Osteocyte (in vitro differentiated cells): Measurements from ENCODE around the gene CHAC1. TPM values are rescaled to one million over a fixed set of nuclear protein-coding genes. Genes with fewer than 3 reads are reported as not detected.

Source experiments
- DNase-seq: peaks from one replicate; pipeline ENCODE4 v3.0.0; 2021; ENCODE audit warnings: mixed read lengths; ENCODE audit not compliant: unreplicated experiment; ENCODE audit errors: extremely low spot score
- H3K27ac Mint-ChIP-seq: one replicate; pipeline ENCODE4 v1.8.0; 2021; ENCODE audit warnings: mild to moderate bottlenecking, mixed read lengths; ENCODE audit not compliant: unreplicated experiment
- H3K27me3 Mint-ChIP-seq: one replicate; pipeline ENCODE4 v1.8.0; 2021; ENCODE audit warnings: mixed read lengths; ENCODE audit not compliant: unreplicated experiment
- H3K36me3 Mint-ChIP-seq: one replicate; pipeline ENCODE4 v1.8.0; 2021; ENCODE audit warnings: mixed read lengths; ENCODE audit not compliant: unreplicated experiment
- H3K4me1 Mint-ChIP-seq: one replicate; pipeline ENCODE4 v1.8.0; 2021; ENCODE audit warnings: mixed read lengths; ENCODE audit not compliant: unreplicated experiment
- H3K4me3 Mint-ChIP-seq: one replicate; pipeline ENCODE4 v1.8.0; 2021; ENCODE audit warnings: mild to moderate bottlenecking, moderate library complexity, mixed read lengths; ENCODE audit not compliant: unreplicated experiment
- H3K9me3 Mint-ChIP-seq: one replicate; pipeline ENCODE4 v1.8.0; 2021; ENCODE audit warnings: mixed read lengths; ENCODE audit not compliant: unreplicated experiment
- total RNA-seq: library from RNA; stranded (reverse); gene quantifications from 2 replicates; pipeline ENCODE4 v1.2.1, GENCODE V29; 2021
- TF ChIP-seq, protein P1 (sequence below): fragments of 200-600 bp; sonication (generic); IDR thresholded peaks from 2 replicates; pipeline ENCODE4 v1.5.0; 2021; ENCODE audit warnings: antibody characterized with exemption, mild to moderate bottlenecking, moderate library complexity

CHAC1 gene
- total RNA-seq, 1 donor from 2014 or later = 33.3 TPM

DNA sequence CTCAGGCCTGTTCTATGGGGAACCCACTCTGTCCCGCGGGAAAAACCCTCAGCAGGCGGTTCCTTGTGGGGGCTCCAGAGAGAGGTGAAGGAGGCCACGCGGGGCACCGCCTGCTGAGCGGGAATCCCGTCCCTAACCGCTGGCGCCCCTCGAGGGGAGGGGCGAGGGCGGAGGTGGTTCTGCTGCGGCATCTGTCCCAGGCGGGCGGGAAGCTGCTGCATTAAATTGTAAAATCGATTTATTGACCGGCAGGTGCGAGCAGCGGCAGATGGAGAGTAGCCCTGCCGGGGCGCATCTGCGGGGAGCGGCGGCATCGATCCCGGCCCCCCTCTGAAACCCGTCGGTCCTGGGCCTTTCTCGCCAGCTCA is 27.8 kb upstream of the CHAC1 start:
- Mint-ChIP-seq H3K27me3 (peaks cover 40% of the 10 kb centered on the region), H3K4me3 (no peak overlapping the region)

DNA sequence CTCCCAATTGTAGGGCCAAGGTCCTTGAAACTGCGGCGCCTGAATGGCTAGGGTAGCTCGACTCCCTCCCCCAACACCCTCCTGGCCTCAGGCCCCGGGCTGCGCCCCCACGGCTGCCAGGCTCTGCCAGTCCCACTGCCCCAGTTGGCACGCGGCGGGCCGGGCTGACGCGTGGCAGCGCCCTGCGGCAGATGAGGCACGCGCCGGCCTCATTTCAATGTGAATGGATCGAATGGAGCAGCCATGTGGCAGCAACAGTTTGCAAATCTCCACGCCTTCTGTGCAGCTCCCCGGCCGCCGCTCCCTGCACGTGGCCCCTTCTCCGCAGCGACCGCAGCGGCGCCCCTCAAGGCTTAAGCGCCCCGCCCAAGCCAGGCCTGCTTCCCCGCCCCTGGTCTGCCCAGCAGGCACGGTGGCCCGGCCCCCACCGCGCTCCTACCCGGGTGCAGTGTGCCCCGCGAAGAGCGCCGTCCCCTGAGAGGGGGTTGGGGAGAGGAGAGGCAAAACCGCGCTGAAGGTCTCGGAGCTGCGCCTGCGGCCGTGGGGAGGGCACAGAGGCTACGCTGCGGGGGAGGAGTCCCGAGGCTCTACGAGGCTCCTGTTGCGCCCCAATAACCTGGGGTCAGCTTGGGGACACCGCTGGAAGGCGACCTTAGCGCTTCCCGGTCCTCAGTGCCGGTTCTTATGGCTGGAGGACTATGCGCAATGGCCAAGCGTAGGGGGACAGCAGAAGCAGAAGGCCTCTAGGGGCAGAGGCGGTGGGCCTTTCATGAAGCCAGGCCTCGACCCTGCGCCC is 27.2 kb upstream of the CHAC1 start:
- Mint-ChIP-seq H3K36me3 (no peaks in the 10 kb centered on the region), H3K27ac (no peak overlapping the region), H3K9me3 (no peaks in the 10 kb centered on the region), H3K4me3 (peak overlapping the region; percentile 22), H3K4me1 (peaks cover 34% of the 10 kb centered on the region), H3K27me3 (peaks cover 46% of the 10 kb centered on the region)
- TF ChIP-seq, protein P1, sequence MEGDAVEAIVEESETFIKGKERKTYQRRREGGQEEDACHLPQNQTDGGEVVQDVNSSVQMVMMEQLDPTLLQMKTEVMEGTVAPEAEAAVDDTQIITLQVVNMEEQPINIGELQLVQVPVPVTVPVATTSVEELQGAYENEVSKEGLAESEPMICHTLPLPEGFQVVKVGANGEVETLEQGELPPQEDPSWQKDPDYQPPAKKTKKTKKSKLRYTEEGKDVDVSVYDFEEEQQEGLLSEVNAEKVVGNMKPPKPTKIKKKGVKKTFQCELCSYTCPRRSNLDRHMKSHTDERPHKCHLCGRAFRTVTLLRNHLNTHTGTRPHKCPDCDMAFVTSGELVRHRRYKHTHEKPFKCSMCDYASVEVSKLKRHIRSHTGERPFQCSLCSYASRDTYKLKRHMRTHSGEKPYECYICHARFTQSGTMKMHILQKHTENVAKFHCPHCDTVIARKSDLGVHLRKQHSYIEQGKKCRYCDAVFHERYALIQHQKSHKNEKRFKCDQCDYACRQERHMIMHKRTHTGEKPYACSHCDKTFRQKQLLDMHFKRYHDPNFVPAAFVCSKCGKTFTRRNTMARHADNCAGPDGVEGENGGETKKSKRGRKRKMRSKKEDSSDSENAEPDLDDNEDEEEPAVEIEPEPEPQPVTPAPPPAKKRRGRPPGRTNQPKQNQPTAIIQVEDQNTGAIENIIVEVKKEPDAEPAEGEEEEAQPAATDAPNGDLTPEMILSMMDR = no peak
- no peak for DNase-seq

More for the DNA sequence above, 27.8 kb upstream of the CHAC1 start:
- Mint-ChIP-seq H3K36me3 (no peaks in the 10 kb centered on the region), H3K9me3 (no peaks in the 10 kb centered on the region), H3K27ac (no peak overlapping the region), H3K4me1 (peaks cover 28% of the 10 kb centered on the region)
- no peak for DNase-seq
- TF ChIP-seq, protein P1 = no peak

DNA sequence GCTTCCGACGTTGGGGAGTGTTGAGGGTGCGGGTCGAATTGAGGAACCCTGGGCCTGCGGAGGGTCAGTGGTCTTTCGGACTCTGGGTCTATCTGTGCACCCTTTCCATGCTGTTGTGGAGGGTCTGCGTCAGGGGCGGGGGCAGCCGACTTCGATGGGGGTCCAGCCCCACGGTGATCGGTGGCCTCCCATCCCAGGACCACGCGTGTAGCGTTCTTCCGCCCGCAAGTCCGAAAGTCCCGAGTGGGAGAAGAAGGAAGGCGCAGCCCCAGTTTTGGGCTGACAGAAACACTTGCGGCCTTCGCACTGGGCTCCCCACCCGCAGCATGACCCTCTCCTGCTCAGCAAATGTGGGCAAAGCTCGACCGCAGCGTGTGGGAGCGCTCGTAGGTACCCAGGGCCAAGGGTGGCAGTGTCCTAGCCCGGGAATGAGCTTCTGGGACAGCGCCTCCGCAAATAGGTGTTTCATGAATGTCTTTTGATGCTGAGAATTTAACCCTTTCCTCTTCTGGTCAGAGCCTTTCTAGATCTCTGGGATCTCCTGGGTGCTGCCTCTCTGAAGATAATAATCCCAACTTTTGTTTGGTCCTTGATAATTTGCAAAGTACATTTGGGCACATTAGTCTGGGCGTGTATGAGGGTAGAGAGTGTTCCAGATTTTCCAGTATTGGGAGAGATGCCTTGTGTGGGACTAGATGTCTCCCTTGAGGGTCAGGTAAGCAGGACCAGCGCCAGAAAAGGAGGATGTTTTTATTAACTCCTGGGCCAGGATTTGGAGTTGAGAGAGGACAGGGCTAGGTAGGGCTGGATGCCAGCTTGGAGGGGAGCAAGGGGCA is 26.4 kb upstream of the CHAC1 start:
- H3K27me3 Mint-ChIP-seq = peaks cover 53% of the 10 kb centered on the region
- H3K9me3 Mint-ChIP-seq = no peaks in the 10 kb centered on the region
- peaks cover 36% of the 10 kb centered on the region for H3K4me1 Mint-ChIP-seq
- H3K36me3 Mint-ChIP-seq = no peaks in the 10 kb centered on the region
- H3K4me3 Mint-ChIP-seq = peak overlapping the region; percentile 33
- H3K27ac Mint-ChIP-seq = no peak overlapping the region
- DNase-seq = no peak
- TF ChIP-seq, protein P1 = no peak

DNA sequence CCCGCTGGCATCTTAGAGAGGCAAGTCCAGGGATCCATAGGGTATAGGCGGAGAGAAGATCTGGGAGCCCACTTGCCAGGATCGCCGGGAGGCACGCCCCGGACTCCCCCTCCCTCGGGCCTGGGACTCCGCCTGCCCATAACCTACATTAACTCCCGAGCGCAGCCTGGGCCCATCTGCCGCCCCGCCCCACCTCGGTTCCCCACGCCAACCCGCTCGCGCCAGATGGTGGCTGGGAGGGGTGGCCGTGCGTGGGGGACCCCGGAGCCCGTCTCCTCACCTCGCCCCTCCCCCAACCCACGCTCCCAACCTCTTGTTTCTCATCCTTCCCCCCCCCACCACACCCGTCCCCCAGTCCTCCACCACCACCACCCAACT is 25.8 kb upstream of the CHAC1 start:
- Mint-ChIP-seq H3K4me3 (peak overlapping the region; percentile 33), H3K27me3 (peaks cover 58% of the 10 kb centered on the region), H3K36me3 (no peaks in the 10 kb centered on the region), H3K4me1 (peaks cover 36% of the 10 kb centered on the region), H3K27ac (no peak overlapping the region), H3K9me3 (no peaks in the 10 kb centered on the region)
- TF ChIP-seq, protein P1 = no peak
- no peak for DNase-seq
